Measurements from ENCODE around the gene UNC5A. TPM values are rescaled to one million over a fixed set of nuclear protein-coding genes. Genes with fewer than 3 reads are reported as not detected.

The UNC5A gene
- total RNA-seq, 2 experiments from 2014 or later, result not detected

GRCh38 chr5:176800024-176800423 lies 10.3 kb upstream of the UNC5A start:
- ATAC-seq (no peak), DNase-seq (no peak)
- Mint-ChIP-seq H3K27me3 (peaks cover 21% of the 10 kb centered on the region), H3K36me3 (no peaks in the 10 kb centered on the region), H3K27ac (no peak overlapping the region), H3K4me1 (no peaks in the 10 kb centered on the region), H3K9me3 (ENCODE audit: low read depth) (no peaks in the 10 kb centered on the region), H3K4me3 (no peak overlapping the region)
- CTCF ChIA-PET, result no interaction called here

GRCh38 chr5:176802116-176802784 lies 8.1 kb upstream of the UNC5A start:
- H3K27ac Mint-ChIP-seq, result no peak overlapping the region
- no peaks in the 10 kb centered on the region for H3K9me3 Mint-ChIP-seq (ENCODE audit: low read depth)
- DNase-seq (no peak), ATAC-seq (no peak)
- H3K4me1 Mint-ChIP-seq, result no peaks in the 10 kb centered on the region
- peaks cover 15% of the 10 kb centered on the region for H3K27me3 Mint-ChIP-seq
- H3K4me3 Mint-ChIP-seq, result no peak overlapping the region
- no peaks in the 10 kb centered on the region for H3K36me3 Mint-ChIP-seq
- CTCF ChIA-PET, result no interaction called here

GRCh38 chr5:176803068-176803942 lies 7.1 kb upstream of the UNC5A start:
- H3K27ac Mint-ChIP-seq, result no peak overlapping the region
- CTCF ChIA-PET, result no interaction called here

GRCh38 chr5:176803943-176804498 lies 6.3 kb upstream of the UNC5A start:
- CTCF ChIA-PET, result no interaction called here
- Mint-ChIP-seq H3K27ac (no peak overlapping the region), H3K36me3 (no peaks in the 10 kb centered on the region), H3K27me3 (peaks cover 30% of the 10 kb centered on the region), H3K4me1 (no peaks in the 10 kb centered on the region), H3K9me3 (ENCODE audit: low read depth) (no peaks in the 10 kb centered on the region), H3K4me3 (no peak overlapping the region)
- ATAC-seq (no peak), DNase-seq (no peak)

More at GRCh38 chr5:176803068-176803942, 7.1 kb upstream of the UNC5A start:
- Mint-ChIP-seq H3K27me3 (peaks cover 23% of the 10 kb centered on the region), H3K36me3 (no peaks in the 10 kb centered on the region), H3K4me1 (no peaks in the 10 kb centered on the region), H3K4me3 (no peak overlapping the region), H3K9me3 (ENCODE audit: low read depth) (no peaks in the 10 kb centered on the region)
- DNase-seq (no peak), ATAC-seq (no peak)

- H3K27me3 Mint-ChIP-seq, result peaks cover 39% of the 10 kb centered on the region
- H3K4me3 Mint-ChIP-seq, result no peak overlapping the region
- H3K36me3 Mint-ChIP-seq, result no peaks in the 10 kb centered on the region
- CTCF ChIA-PET, result interaction anchor here (1.0 kb wide), 1 partner anchor 11 kb away, joined by 3 read pairs; no protein-coding TSS in a partner anchor
- no peaks in the 10 kb centered on the region for H3K9me3 Mint-ChIP-seq (ENCODE audit: low read depth)
- no peak overlapping the region for H3K27ac Mint-ChIP-seq
- ATAC-seq (no peak), DNase-seq (no peak)
- H3K4me1 Mint-ChIP-seq, result peaks cover 2% of the 10 kb centered on the region
These were observed 4.2 kb upstream of the UNC5A start for GRCh38 chr5:176806137-176806536.

GRCh38 chr5:176809544-176810080 lies 747 bp upstream of the UNC5A start:
- H3K9me3 Mint-ChIP-seq (ENCODE audit: low read depth), result no peaks in the 10 kb centered on the region
- H3K4me1 Mint-ChIP-seq, result peaks cover 3% of the 10 kb centered on the region
- DNase-seq, result no peak
- H3K36me3 Mint-ChIP-seq, result no peaks in the 10 kb centered on the region
- peaks cover 64% of the 10 kb centered on the region for H3K27me3 Mint-ChIP-seq
- H3K27ac Mint-ChIP-seq, result no peak overlapping the region
- no peak for ATAC-seq
- CTCF ChIA-PET, result no interaction called here
- H3K4me3 Mint-ChIP-seq, result no peak overlapping the region

- ATAC-seq, result no peak
- DNase-seq, result no peak
- peak overlapping the region; percentile 53 for H3K4me3 Mint-ChIP-seq
- peaks cover 77% of the 10 kb centered on the region for H3K27me3 Mint-ChIP-seq
- no peak overlapping the region for H3K27ac Mint-ChIP-seq
- peaks cover 3% of the 10 kb centered on the region for H3K4me1 Mint-ChIP-seq
- H3K9me3 Mint-ChIP-seq (ENCODE audit: low read depth), result no peaks in the 10 kb centered on the region
- CTCF ChIA-PET, result interaction anchor here (1.0 kb wide), 1 partner anchor 150 kb away, joined by 7 read pairs; no protein-coding TSS in a partner anchor
- no peaks in the 10 kb centered on the region for H3K36me3 Mint-ChIP-seq
These were observed 535 bp downstream of the UNC5A start for GRCh38 chr5:176810687-176811501.

GRCh38 chr5:176812269-176813259 lies 2.2 kb downstream of the UNC5A start:
- peaks cover 3% of the 10 kb centered on the region for H3K4me1 Mint-ChIP-seq
- CTCF ChIA-PET, result interaction anchor here (0.6 to 1.9 kb wide), 4 partner anchors 152 to 1662 kb away, joined by 4 to 7 read pairs (median 6); no protein-coding TSS in a partner anchor
- no peak overlapping the region for H3K4me3 Mint-ChIP-seq
- DNase-seq (no peak), ATAC-seq (no peak)
- no peak overlapping the region for H3K27ac Mint-ChIP-seq
- no peaks in the 10 kb centered on the region for H3K36me3 Mint-ChIP-seq
- H3K27me3 Mint-ChIP-seq, result peaks cover 81% of the 10 kb centered on the region
- no peaks in the 10 kb centered on the region for H3K9me3 Mint-ChIP-seq (ENCODE audit: low read depth)

GRCh38 chr5:176813587-176814312 lies 3.4 kb downstream of the UNC5A start:
- H3K36me3 Mint-ChIP-seq, result no peaks in the 10 kb centered on the region
- ATAC-seq, result no peak
- no peaks in the 10 kb centered on the region for H3K9me3 Mint-ChIP-seq (ENCODE audit: low read depth)
- no peak for DNase-seq
- H3K27me3 Mint-ChIP-seq, result peaks cover 78% of the 10 kb centered on the region
- no peak overlapping the region for H3K4me3 Mint-ChIP-seq
- H3K4me1 Mint-ChIP-seq, result peaks cover 11% of the 10 kb centered on the region
- CTCF ChIA-PET, result interaction anchor here (0.6 to 1.9 kb wide), 3 partner anchors 153 to 1663 kb away, joined by 4 to 6 read pairs (median 5); no protein-coding TSS in a partner anchor
- H3K27ac Mint-ChIP-seq, result no peak overlapping the region

- no peak overlapping the region for H3K4me3 Mint-ChIP-seq
- ATAC-seq (no peak), DNase-seq (no peak)
- peaks cover 16% of the 10 kb centered on the region for H3K4me1 Mint-ChIP-seq
- H3K9me3 Mint-ChIP-seq (ENCODE audit: low read depth), result no peaks in the 10 kb centered on the region
- CTCF ChIA-PET, result interaction anchor here (1.9 kb wide), 1 partner anchor 156 kb away, joined by 5 read pairs; no protein-coding TSS in a partner anchor
- H3K27me3 Mint-ChIP-seq, result peaks cover 78% of the 10 kb centered on the region
- no peak overlapping the region for H3K27ac Mint-ChIP-seq
- no peaks in the 10 kb centered on the region for H3K36me3 Mint-ChIP-seq
These were observed 3.9 kb downstream of the UNC5A start for GRCh38 chr5:176814313-176814685.

- Mint-ChIP-seq H3K36me3 (no peaks in the 10 kb centered on the region), H3K27me3 (peaks cover 79% of the 10 kb centered on the region)
These were observed 4.6 kb downstream of the UNC5A start for GRCh38 chr5:176814836-176815438.

More at GRCh38 chr5:176814836-176815438, 4.6 kb downstream of the UNC5A start:
- no peak for DNase-seq
- no peaks in the 10 kb centered on the region for H3K9me3 Mint-ChIP-seq (ENCODE audit: low read depth)
- peaks cover 20% of the 10 kb centered on the region for H3K4me1 Mint-ChIP-seq
- H3K4me3 Mint-ChIP-seq, result no peak overlapping the region
- ATAC-seq, result no peak
- H3K27ac Mint-ChIP-seq, result no peak overlapping the region
- CTCF ChIA-PET, result interaction anchor here (0.7 kb wide), 1 partner anchor 154 kb away, joined by 3 read pairs; no protein-coding TSS in a partner anchor
